HG02938 (cell line): ENCODE results near the gene IMP3.
"Not testable (repeated sequence)": the region's sequence is repeated elsewhere in the genome, so short reads cannot be mapped to it uniquely, and the experiment has no call there.

Experiments used
- ATAC-seq: cut with Tn5 transposase; IDR thresholded peaks from one replicate; pipeline ENCODE4 v1.9.1; 2021; ENCODE audit warnings: mild to moderate bottlenecking, moderate library complexity; ENCODE audit not compliant: unreplicated experiment

The IMP3 gene, protein sequence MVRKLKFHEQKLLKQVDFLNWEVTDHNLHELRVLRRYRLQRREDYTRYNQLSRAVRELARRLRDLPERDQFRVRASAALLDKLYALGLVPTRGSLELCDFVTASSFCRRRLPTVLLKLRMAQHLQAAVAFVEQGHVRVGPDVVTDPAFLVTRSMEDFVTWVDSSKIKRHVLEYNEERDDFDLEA

DNA sequence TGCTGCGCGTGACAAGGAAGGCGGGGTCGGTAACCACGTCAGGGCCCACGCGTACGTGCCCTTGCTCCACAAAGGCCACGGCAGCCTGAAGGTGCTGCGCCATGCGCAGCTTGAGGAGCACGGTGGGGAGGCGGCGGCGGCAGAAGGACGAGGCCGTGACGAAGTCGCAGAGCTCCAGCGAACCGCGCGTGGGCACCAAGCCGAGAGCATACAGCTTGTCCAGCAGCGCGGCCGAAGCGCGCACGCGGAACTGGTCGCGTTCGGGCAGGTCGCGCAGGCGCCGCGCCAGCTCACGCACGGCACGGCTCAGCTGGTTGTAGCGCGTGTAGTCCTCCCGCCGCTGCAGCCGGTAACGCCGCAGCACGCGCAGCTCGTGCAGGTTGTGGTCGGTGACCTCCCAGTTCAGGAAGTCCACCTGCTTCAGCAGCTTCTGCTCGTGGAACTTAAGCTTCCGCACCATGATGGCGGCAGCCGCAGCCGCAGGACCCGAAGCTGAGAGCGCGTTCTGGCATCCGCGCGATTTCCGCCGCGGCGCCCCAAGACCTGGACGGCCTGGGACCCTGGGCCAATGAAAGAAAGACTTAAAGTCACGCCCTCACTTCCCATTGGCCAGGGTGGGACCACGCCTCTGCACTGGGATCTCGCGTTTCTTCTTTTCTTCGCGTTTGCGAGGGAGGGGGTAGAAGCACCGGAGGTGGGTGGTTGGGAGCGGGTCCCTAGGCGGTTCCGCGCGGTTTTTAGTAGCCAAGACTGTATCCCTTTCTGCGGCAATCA, at the start of gene IMP3:
IMP3 (minus strand) TSS at position 516 of the 774 bp plus-strand sequence; CDS start at position 460, 56 bp downstream.
- peak; percentile 84 for ATAC-seq

GRCh38 chr15:75689429-75689828, 49.4 kb upstream of the IMP3 start:
- not testable (repeated sequence) for ATAC-seq

- ATAC-seq, result no peak
Measured at GRCh38 chr15:75688831-75689230, 48.8 kb upstream of the IMP3 start.

GRCh38 chr15:75688278-75688557, 48.2 kb upstream of the IMP3 start:
- ATAC-seq, result no peak

DNA sequence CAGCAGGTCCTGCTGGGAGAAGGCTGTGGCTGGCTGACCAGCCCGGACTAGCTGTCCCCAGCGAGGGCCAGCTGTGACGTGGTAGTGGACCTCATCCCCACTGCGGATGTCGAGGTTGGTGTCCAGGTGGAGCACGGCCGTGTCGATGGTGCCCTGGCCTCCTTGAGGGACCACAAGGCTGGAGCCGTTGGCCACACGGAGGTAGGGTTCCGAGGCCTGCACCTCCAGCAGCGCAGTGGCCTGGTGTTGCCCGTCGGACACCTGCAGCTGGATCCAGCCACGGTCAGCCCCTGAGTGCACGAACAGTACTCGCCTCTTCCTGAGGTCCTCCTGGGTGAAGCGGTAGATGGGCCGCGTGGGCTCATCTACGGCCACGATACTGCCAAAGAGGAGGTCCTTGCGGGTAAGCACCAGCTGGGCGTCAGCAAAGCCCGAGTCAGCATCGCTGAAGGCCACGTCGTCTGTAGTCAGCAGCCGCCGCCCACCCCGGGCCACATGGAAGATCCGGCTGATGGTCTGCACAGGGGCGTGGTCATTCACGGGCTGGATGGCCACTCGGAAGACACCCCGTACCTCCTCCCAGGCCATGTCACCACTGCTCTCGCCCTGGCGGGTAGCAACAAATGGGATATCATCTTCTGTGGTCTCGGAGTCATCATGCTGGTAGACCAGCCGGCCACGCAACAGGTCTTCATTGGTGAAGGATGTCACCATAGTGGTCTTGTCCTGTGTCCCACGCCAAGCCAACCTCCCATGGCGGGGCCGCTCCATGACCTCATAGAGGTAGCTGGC, 47.7 kb upstream of the IMP3 start:
- ATAC-seq, result no peak

- not testable (repeated sequence) for ATAC-seq
Measured at GRCh38 chr15:75686212-75686642, 46.2 kb upstream of the IMP3 start.

GRCh38 chr15:75685195-75685594, 45.2 kb upstream of the IMP3 start:
- no peak for ATAC-seq

DNA sequence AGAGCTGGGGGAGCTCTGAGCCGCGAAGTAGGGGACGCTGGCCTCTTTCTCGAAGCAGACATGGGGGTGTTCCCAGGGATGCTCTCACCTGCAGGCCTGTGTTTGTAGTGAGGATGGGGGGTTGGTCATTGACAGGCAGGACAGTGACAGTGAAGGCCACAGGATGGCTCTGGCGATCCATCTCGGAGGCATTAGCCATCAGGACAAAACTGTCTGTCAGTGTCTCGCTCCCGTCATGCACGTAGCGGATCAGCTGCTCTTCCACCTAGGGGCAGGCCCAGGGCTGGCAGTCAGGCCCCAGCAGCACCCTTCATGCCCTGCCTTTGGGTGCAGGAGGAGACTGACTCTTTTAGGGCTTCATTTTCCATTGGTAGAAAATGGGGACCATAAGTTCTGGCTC, 44.6 kb upstream of the IMP3 start:
- ATAC-seq, result no peak

- not testable (repeated sequence) for ATAC-seq
Measured at GRCh38 chr15:75683646-75684312, 43.8 kb upstream of the IMP3 start.

GRCh38 chr15:75682181-75683135, 42.4 kb upstream of the IMP3 start:
- ATAC-seq, result no peak

DNA sequence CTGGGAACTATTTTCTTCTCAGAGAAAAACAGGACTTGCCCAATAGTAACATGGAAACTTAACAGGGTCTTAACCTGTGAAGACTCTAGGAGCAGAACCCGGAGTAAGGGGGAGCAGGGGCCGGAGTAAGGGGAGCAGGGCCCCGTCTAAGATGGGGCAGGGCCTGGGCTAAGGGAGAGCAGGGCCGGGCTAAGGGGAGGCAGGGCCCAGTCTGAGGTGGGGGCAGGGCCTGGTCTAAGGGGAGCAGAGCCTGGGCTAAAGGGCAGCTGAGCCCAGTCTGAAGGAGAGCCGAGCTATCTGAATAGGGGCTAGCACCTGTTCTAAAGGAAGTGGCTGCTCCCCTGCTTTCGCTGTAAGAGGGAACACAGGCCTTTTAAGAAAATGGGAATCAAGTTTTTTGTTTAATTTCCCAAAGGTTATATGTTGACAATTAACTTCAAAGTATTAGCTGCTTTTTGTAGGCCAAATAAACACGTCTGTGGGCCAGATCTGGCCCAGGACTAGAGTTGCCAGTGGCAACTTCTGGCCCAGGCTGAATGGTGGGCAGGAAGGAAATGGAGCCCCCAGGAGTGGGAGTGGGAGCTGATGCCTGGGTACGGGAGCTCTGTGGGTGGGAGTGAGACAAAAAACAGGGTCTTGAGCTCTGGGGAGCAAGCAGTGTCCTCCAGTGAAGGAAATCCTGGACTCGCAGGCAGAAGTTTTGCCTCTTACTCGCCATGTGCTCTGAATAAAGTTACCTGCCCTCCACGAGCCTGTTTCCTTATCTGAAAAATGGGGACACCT, 40.2 kb upstream of the IMP3 start:
- no peak for ATAC-seq

GRCh38 chr15:75678324-75678690, 38.3 kb upstream of the IMP3 start:
- ATAC-seq, result not testable (repeated sequence)

DNA sequence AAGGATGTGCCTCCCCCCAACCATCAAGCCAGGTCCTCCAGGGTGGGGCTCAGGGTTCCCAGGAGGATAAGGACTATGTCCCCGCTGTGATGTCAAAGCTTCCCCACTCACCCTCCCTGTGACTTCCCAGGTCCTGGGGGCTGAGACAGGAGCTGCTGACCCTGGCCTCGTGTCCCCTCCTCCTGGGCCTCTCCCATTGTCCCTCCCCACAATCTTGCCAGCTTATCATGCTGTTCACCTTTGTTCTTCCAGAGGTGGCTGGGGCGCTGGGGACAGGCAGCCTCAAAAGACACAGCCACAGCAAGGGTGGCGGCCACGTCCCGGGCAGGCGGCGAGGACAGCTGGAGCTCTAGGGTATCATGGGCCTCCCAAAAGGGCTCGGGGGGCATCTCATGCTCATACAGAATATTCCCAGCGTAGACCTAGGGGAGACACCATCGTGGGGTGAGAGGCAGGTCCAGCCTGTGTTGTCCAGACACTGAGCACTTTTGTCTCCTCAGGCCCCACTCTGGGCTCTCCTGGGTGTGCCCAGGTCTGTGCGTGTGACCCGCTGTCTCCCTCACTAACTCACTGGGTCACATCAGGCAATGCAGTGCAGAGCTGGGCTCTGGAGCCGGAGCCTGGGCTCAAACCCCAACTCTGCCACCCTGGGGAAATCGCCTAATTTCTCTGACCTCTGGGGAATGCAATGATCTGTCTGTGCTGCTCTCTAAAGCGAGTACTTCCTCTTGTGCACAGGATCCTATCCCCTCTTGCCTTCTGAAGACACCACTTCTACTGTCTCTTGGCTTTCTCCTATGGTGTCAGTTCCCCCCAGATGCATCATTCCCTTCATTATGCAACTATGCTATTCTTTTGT, 37.7 kb upstream of the IMP3 start:
- ATAC-seq, result no peak

GRCh38 chr15:75676688-75677464, 36.9 kb upstream of the IMP3 start:
- no peak for ATAC-seq

- no peak for ATAC-seq
Measured at GRCh38 chr15:75675579-75676404, 35.8 kb upstream of the IMP3 start.

DNA sequence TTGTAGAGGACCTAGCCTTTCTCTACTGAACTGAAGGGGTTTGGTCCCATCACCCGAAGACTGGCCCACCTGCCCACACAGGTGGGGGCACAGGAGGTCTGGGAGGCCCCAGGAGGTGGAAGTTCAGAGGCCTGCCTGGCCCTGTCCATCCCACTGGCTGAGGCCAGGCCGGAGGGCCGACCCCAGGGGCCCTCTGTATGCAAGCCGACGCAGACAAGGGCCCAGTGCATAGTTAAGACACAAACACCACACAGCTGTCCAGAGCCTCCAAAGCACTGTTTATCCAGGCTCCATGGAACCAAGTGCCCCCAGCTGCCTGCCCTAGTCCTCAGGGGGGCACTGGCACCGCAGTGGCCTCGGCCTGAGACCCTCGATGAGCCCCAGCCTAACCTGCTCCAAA, 34.3 kb upstream of the IMP3 start:
- no peak for ATAC-seq
